VCaP (cell line): ENCODE results near the gene RGL1.

Source experiments
- H3K27ac ChIP-seq: fragments of 450-650 bp; 2 replicates; pipeline ENCODE4 v1.5.1; 2017
- CTCF ChIP-seq: fragments of 450-650 bp; conservative IDR thresholded peaks from 2 replicates; pipeline ENCODE4 v1.5.1; 2017; ENCODE audit warnings: mild to moderate bottlenecking, moderate library complexity

RGL1 gene

GRCh38 chr1:183892351-183892793 is 87.5 kb downstream of the RGL1 start:
- no peak overlapping the region for H3K27ac ChIP-seq

GRCh38 chr1:183893561-183894289 is 88.8 kb downstream of the RGL1 start:
- H3K27ac ChIP-seq, result no peak overlapping the region
- TF ChIP-seq CTCF, result no peak

More at GRCh38 chr1:183892351-183892793, 87.5 kb downstream of the RGL1 start:
- TF ChIP-seq CTCF, result no peak

GRCh38 chr1:183894290-183894565 is 89.3 kb downstream of the RGL1 start:
- no peak overlapping the region for H3K27ac ChIP-seq
- no peak for TF ChIP-seq CTCF

- TF ChIP-seq CTCF, result no peak
- no peak overlapping the region for H3K27ac ChIP-seq
Measured at GRCh38 chr1:183896466-183897048, 91.6 kb downstream of the RGL1 start.

- H3K27ac ChIP-seq, result no peak overlapping the region
- TF ChIP-seq CTCF, result no peak
Measured at GRCh38 chr1:183898001-183898396, 93.1 kb downstream of the RGL1 start.

- no peak for TF ChIP-seq CTCF
- H3K27ac ChIP-seq, result no peak overlapping the region
Measured at GRCh38 chr1:183898610-183899009, 93.7 kb downstream of the RGL1 start.

GRCh38 chr1:183901748-183902330 is 96.9 kb downstream of the RGL1 start:
- no peak for TF ChIP-seq CTCF
- H3K27ac ChIP-seq, result no peak overlapping the region
